Left lung (tissue), 10 donors: ENCODE results near the gene SLIT3. TPM values are rescaled to one million over a fixed set of nuclear protein-coding genes. Genes with fewer than 3 reads are reported as not detected.

Source experiments
- ATAC-seq: fragments of 200-7000 bp; cut with Tn5 transposase; one replicate; pipeline ENCODE4 v1.9.1; 2020; ENCODE audit warnings: moderate library complexity
- DNase-seq, 4 donors: peaks; one replicate each; pipeline ENCODE4 v3.0.0-alpha.2; 2013 to 2020
- H3K27ac ChIP-seq, 2 donors: fragments of 200-600 bp; sonication (generic) in 1 of 2; one replicate each; pipeline versions ENCODE4 v1.5.0 to v1.8.0; 2020 to 2021
- H3K27me3 ChIP-seq, 2 donors: fragments of 200-600 bp; sonication (generic) in 1 of 2; one replicate each; pipeline versions ENCODE4 v1.5.0 to v1.8.0; 2020 to 2021
- H3K36me3 ChIP-seq, 2 donors: fragments of 200-600 bp; sonication (generic) in 1 of 2; one replicate each; pipeline versions ENCODE4 v1.5.0 to v1.8.0; 2020 to 2021
- H3K4me1 ChIP-seq, 2 donors: fragments of 200-600 bp; one replicate each; pipeline ENCODE4 v1.8.0; 2021
- H3K4me3 ChIP-seq, 2 donors: fragments of 200-600 bp; sonication (generic) in 1 of 2; one replicate each; pipeline versions ENCODE4 v1.5.0 to v1.8.0; 2020 to 2021; ENCODE audit warnings: mild to moderate bottlenecking in 1 of 2
- H3K9me3 ChIP-seq, 2 donors: fragments of 200-600 bp; sonication (generic) in 1 of 2; one replicate each; pipeline versions ENCODE4 v1.5.0 to v1.8.0; 2020 to 2021
- intact Hi-C, 2 donors: fragments of 100-400 bp; cut with DNase I; formaldehyde crosslinking; loops; one replicate each; pipeline versions ENCODE4 v1.11.2 to v1.14.2; 2022
- polyA plus RNA-seq, 6 donors: library from polyadenylated mRNA; unstranded; fragments of 120-200 nt; gene quantifications; one replicate each; pipeline ENCODE4 v1.2.1, GENCODE V29; 2013; ENCODE audit not compliant: insufficient read length in 6 of 6
- total RNA-seq, 2 donors: library from RNA; stranded (reverse); fragmentation: NEBNext Ultra II Directional; extraction: Animal tissue kit (Norgen Biotek cat#: 25700); gene quantifications; one replicate each; pipeline ENCODE4 v1.2.1, GENCODE V29; 2021
- TF ChIP-seq, protein P1 (sequence below), 2 donors: fragments of 200-600 bp; sonication (generic) in 1 of 2; IDR thresholded peaks; one replicate each; pipeline versions ENCODE4 v1.5.0 to v1.8.0; 2021; ENCODE audit warnings: antibody characterized with exemption in 2 of 2
- donor health status: DM: no; HTN: yes; CAD: no.
- donor health status: DM: no; HTN: no; CAD: no.

Gene SLIT3
- total and polyA plus RNA-seq, 8 donors: 37.6 to 77.1 (median 45.9) TPM

DNA sequence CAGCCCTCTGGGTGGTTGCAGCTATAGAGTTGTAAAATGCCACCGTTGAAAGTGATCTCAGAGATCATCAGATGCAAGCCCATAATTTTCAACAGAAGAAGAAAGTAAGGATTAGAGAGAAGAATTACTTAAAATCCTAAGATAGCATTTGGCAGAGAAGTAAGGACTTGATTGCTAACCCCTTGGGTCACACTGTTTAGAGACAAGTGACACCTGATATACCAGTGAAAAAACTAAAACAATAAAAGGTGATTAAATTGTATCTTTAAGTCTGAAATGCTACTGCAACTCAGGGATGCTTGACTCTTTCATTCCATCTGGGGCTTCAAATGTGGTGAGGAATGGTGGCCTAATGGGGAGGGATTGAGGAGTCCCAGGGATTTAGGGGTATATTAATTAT lies 440.9 kb downstream of the SLIT3 start:
- Histone ChIP-seq H3K27ac (no peak overlapping the region), H3K9me3 (no peaks in the 10 kb centered on the region), H3K4me1 (no peaks in the 10 kb centered on the region), H3K4me3 (no peak overlapping the region), H3K36me3 (no peaks in the 10 kb centered on the region), H3K27me3 (no peaks in the 10 kb centered on the region)
- intact Hi-C loops: no loop called here
- ATAC-seq: no peak
- TF ChIP-seq, protein P1, sequence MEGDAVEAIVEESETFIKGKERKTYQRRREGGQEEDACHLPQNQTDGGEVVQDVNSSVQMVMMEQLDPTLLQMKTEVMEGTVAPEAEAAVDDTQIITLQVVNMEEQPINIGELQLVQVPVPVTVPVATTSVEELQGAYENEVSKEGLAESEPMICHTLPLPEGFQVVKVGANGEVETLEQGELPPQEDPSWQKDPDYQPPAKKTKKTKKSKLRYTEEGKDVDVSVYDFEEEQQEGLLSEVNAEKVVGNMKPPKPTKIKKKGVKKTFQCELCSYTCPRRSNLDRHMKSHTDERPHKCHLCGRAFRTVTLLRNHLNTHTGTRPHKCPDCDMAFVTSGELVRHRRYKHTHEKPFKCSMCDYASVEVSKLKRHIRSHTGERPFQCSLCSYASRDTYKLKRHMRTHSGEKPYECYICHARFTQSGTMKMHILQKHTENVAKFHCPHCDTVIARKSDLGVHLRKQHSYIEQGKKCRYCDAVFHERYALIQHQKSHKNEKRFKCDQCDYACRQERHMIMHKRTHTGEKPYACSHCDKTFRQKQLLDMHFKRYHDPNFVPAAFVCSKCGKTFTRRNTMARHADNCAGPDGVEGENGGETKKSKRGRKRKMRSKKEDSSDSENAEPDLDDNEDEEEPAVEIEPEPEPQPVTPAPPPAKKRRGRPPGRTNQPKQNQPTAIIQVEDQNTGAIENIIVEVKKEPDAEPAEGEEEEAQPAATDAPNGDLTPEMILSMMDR (IDR thresholded peaks at IDR 0.05): no peak
- no peak for DNase-seq

DNA sequence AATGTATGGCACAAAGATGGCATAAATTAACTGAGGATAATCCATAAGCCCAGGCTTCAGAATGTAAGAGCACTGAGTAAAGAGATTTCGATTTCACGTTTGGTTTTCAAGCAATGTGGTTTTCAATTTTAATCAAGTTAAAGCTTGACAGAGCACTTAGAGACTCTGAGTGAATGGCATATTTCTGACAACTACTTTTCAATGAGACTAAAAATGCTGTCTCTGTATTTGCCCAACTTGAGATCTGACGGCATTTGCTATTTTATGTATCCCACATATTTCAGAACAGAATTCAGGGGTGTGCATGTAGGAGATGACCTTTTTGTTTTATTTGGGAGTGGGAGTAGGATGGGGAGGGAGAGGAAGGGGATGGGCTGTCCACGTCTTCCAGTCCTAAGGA lies 441.5 kb downstream of the SLIT3 start:
- H3K4me3 ChIP-seq: no peak overlapping the region
- no peaks in the 10 kb centered on the region for H3K9me3 ChIP-seq
- H3K4me1 ChIP-seq: no peaks in the 10 kb centered on the region
- intact Hi-C loops: no loop called here
- DNase-seq (no peak), ATAC-seq (no peak)
- H3K27me3 ChIP-seq: peaks cover 0 to 1% of the 10 kb centered on the region in 2 donors
- TF ChIP-seq, protein P1 (IDR thresholded peaks at IDR 0.05): no peak
- no peaks in the 10 kb centered on the region for H3K36me3 ChIP-seq
- no peak overlapping the region for H3K27ac ChIP-seq

DNA sequence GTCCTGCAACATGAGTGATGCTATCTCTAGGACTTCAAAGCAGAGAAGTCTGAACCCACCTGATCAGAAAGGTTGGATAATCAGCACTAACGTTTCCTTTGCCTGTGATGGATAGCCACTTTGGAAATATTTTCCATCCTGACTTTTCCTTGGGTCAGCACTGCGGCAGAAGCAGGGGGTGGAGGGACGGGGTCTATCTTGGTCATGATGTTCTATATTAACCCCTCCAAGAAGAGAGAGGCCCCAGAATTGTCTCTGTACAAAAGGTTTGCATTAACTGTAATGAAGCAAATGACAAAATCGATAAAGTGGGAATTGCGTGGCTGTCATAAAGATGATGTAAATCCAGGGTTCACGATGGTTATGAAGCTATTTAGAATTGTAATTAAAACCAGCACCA lies 441.9 kb downstream of the SLIT3 start:
- Histone ChIP-seq H3K4me1 (no peaks in the 10 kb centered on the region), H3K9me3 (no peaks in the 10 kb centered on the region), H3K27ac (no peak overlapping the region), H3K27me3 (peaks cover 0 to 6% of the 10 kb centered on the region in 2 donors), H3K36me3 (no peaks in the 10 kb centered on the region), H3K4me3 (no peak overlapping the region)
- ATAC-seq (no peak), DNase-seq (no peak)
- intact Hi-C loops: no loop called here
- TF ChIP-seq, protein P1 (IDR thresholded peaks at IDR 0.05): no peak

DNA sequence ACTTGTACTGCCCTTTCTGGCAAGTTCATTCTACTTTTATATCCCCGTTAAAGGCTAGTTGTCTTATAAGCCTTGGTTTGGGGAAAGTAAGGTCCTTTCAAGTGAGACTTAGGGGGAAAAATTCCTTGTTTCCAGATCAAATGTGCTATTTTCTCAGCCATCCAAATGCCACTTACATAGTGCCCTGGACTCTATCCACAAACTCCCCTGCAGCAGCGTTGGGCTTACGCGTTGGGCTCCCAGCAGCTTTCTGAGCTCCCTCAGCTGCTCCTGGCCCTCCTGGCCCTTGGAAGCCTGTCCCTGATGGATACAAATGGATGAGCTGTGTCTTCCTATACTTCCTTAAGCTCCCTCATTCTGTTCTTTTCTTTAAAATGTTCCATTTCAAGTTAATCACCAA lies 442.6 kb downstream of the SLIT3 start:
- no peak overlapping the region for H3K4me3 ChIP-seq
- H3K36me3 ChIP-seq: no peaks in the 10 kb centered on the region
- ATAC-seq (no peak), DNase-seq (no peak)
- H3K9me3 ChIP-seq: no peaks in the 10 kb centered on the region
- TF ChIP-seq, protein P1 (IDR thresholded peaks at IDR 0.05): no peak
- H3K4me1 ChIP-seq: no peaks in the 10 kb centered on the region
- no peak overlapping the region for H3K27ac ChIP-seq
- intact Hi-C loops: no loop called here
- peaks cover 0 to 12% of the 10 kb centered on the region in 2 donors for H3K27me3 ChIP-seq

DNA sequence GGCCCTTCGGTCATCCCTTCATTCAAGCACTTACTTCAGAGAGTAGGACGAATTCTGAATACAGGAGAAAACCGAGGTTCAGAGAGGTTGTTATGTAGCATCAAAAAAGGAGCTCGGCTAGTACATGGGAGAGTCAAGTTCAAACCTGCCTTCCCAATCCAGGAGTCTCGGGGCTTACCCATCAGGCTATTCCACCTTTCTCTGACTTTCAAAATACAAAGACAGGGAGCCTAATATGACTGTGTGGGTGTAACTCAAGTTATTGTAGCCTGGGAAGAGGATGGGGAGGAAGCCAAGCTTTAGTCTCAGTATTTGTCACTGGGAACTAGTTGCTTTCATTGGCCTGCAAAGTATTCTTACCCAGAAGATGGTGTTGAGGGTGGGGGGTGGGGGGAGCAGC lies 447.0 kb downstream of the SLIT3 start:
- no peaks in the 10 kb centered on the region for H3K9me3 ChIP-seq
- TF ChIP-seq, protein P1 (IDR thresholded peaks at IDR 0.05): no peak
- intact Hi-C loops: no loop called here
- H3K27ac ChIP-seq: no peak overlapping the region
- no peaks in the 10 kb centered on the region for H3K36me3 ChIP-seq
- H3K4me3 ChIP-seq: no peak overlapping the region
- no peak for DNase-seq
- H3K27me3 ChIP-seq: peaks cover 0 to 44% of the 10 kb centered on the region in 2 donors
- ATAC-seq: no peak
- no peaks in the 10 kb centered on the region for H3K4me1 ChIP-seq
